NT2/D1 (cell line): ENCODE data around the gene AOPEP.

Experiments used
- DNase-seq: peaks from one replicate; pipeline ENCODE4 v3.0.0-alpha.2; 2011; ENCODE audit warnings: low read depth, low spot score
- H3K27me3 ChIP-seq: 2 replicates; pipeline ENCODE4 v1.6.0; 2011; ENCODE audit warnings: mild to moderate bottlenecking; ENCODE audit not compliant: insufficient read length, insufficient read depth
- H3K36me3 ChIP-seq: 2 replicates; pipeline ENCODE4 v1.6.1; 2011; ENCODE audit warnings: mild to moderate bottlenecking, low read length, mixed read lengths; ENCODE audit not compliant: insufficient read depth, insufficient read length
- H3K4me1 ChIP-seq: 2 replicates; pipeline ENCODE4 v1.5.1; 2011; ENCODE audit not compliant: insufficient read depth, insufficient read length
- H3K4me3 ChIP-seq: 2 replicates; pipeline ENCODE4 v1.5.1; 2011; ENCODE audit warnings: low read depth; ENCODE audit not compliant: insufficient read length
- H3K9ac ChIP-seq: 2 replicates; pipeline ENCODE4 v1.6.0; 2011; ENCODE audit warnings: low read depth; ENCODE audit not compliant: insufficient read length
- H3K9me3 ChIP-seq: 2 replicates; pipeline ENCODE4 v1.5.1; 2011; ENCODE audit warnings: mild to moderate bottlenecking, low read length; ENCODE audit not compliant: insufficient read depth
- SUZ12 ChIP-seq: IDR thresholded peaks from 2 replicates; pipeline ENCODE4 v1.6.1; 2011; ENCODE audit not compliant: insufficient read length, insufficient read depth; ENCODE audit errors: extremely low read depth
- YY1 ChIP-seq: IDR thresholded peaks from 2 replicates; pipeline ENCODE4 v1.6.1; 2011; ENCODE audit not compliant: insufficient read length, insufficient read depth
- ZNF274 ChIP-seq: IDR thresholded peaks from 2 replicates; pipeline ENCODE4 v1.6.1; 2011; ENCODE audit warnings: mild to moderate bottlenecking, low read depth, low read length

The AOPEP gene

DNA sequence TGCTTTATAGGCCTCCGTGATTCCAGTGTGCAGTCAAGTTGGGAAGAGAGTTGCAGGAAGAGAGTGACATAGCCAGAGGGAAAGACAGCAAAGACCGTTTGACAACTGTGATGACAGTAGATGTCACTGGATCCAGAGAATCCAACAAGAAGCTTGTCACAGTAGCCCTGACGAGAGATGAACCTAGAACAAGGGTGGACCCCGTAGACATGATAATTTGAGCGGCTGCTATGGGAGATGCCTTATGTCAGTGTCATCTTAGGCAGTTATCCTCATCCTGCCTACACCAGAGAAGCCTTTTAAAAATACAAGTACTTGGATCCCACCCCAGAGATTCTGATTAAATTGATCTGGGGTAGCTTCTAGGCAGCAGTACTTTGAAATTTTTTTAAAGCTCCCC, 125.4 kb downstream of the AOPEP start:
- Histone ChIP-seq H3K9me3 (no peaks in the 10 kb centered on the region), H3K27me3 (no peaks in the 10 kb centered on the region), H3K9ac (no peak overlapping the region), H3K36me3 (no peaks in the 10 kb centered on the region), H3K4me1 (no peaks in the 10 kb centered on the region), H3K4me3 (no peak overlapping the region)
- DNase-seq = no peak
- no peak for TF ChIP-seq ZNF274
- no peak for TF ChIP-seq YY1
- no peak for TF ChIP-seq SUZ12

DNA sequence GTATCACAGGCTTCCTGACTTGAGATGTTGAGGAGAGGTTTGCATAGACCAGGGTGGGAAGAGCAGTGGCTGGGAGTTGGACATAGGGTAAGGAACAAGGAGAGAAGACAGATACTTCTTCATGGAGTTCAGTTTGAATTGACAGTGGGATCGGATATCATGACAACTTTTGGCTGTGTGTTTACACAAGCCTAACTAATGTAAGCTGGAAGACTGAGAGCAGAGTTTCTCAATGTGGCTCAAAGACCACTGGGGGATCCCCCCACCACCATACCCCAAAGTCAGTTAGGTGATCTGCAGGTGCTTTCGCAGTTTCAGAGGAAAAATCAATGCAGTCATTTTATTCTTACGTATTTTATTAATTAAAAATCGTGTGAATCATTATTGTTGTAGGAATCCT, 125.9 kb downstream of the AOPEP start:
- H3K27me3 ChIP-seq = no peaks in the 10 kb centered on the region
- no peak overlapping the region for H3K9ac ChIP-seq
- TF ChIP-seq YY1 (no peak), SUZ12 (no peak), ZNF274 (no peak)
- no peaks in the 10 kb centered on the region for H3K36me3 ChIP-seq
- no peaks in the 10 kb centered on the region for H3K9me3 ChIP-seq
- no peak for DNase-seq
- H3K4me1 ChIP-seq = no peaks in the 10 kb centered on the region
- no peak overlapping the region for H3K4me3 ChIP-seq

DNA sequence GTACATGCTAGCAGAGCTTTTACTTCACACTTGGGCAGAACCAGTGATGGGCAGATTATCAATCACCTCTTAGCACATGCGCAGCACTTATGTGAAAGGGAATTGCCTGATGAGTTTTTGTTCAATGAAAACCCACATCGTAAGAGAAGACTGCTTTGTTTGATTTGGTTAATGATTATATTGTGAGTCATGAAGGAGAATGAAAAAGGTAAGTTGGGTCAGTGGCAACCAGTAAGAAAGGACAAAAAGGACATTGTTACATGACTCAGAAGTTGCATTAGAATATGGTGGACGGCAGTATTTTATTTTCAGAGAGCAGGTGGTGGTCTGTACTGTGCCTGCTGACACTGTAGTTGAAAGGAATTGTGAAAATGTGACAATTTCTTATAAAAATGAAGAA, 127.4 kb downstream of the AOPEP start:
- no peaks in the 10 kb centered on the region for H3K4me1 ChIP-seq
- TF ChIP-seq SUZ12 (no peak), YY1 (no peak), ZNF274 (no peak)
- no peaks in the 10 kb centered on the region for H3K9me3 ChIP-seq
- H3K27me3 ChIP-seq = no peaks in the 10 kb centered on the region
- no peak overlapping the region for H3K4me3 ChIP-seq
- H3K9ac ChIP-seq = no peak overlapping the region
- DNase-seq = no peak
- no peaks in the 10 kb centered on the region for H3K36me3 ChIP-seq

DNA sequence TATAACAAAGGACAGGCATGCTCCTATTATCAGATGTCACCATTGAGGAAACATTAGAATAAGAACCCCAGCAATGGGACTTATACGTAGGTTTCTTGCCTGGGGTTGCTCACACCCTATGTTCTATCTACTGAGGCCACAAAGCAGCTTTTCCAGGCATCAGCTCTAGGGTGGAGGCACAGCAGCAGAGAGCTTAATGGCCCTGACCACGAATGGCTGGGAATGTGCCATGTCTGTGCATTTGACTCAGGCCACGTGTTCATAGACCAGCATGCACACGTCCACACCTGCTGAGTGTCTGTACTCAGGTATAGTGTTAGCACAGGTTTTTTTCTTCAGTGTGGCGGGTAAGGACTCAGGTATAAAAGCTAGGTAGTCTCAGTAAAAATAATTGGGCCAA, 129.4 kb downstream of the AOPEP start:
- no peaks in the 10 kb centered on the region for H3K9me3 ChIP-seq
- H3K27me3 ChIP-seq = no peaks in the 10 kb centered on the region
- H3K36me3 ChIP-seq = no peaks in the 10 kb centered on the region
- H3K4me1 ChIP-seq = no peaks in the 10 kb centered on the region
- H3K9ac ChIP-seq = no peak overlapping the region
- no peak overlapping the region for H3K4me3 ChIP-seq
- DNase-seq = no peak
- no peak for TF ChIP-seq ZNF274
- no peak for TF ChIP-seq SUZ12
- no peak for TF ChIP-seq YY1

DNA sequence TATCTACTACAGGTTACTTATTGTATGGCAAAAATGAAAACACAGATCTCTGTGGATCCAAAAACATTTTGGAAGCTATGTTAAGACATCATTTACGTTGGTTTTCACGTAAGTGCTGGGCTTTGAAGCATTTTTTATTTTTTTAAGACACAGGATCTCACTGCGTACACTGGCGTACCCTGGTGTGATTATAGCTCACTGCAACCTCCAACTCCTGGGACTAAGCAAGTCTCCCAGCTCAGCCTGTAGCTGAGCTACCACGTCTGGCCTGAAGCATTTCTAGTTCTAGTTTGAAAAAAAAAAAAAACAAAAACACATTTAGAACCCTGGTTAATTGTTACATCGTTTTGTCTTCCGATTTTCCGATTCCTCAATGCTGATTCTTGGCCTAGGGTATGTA, 131.3 kb downstream of the AOPEP start:
- Histone ChIP-seq H3K9me3 (no peaks in the 10 kb centered on the region), H3K9ac (no peak overlapping the region), H3K36me3 (no peaks in the 10 kb centered on the region), H3K27me3 (no peaks in the 10 kb centered on the region), H3K4me3 (no peak overlapping the region), H3K4me1 (peaks cover 1% of the 10 kb centered on the region)
- no peak for DNase-seq
- TF ChIP-seq SUZ12 (no peak), YY1 (no peak), ZNF274 (no peak)

DNA sequence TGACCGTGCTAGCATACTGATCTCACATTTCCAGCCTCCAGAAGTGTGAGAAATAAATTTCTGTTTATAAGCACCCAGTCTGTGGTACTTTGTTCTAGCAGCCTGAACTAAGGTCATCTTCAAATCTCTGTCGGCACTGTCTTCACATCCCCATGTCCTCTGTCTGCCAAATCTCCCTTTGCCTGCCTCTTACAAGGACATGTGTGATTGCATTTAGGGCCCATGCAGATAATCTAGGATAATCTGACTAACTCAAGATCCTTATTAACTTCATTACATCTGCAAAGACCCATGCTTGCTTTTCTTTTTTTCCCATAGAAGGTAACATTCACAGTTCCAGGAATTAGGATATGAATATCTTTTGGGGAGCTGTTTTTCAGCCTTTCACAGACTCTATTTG, 132.7 kb downstream of the AOPEP start:
- no peaks in the 10 kb centered on the region for H3K27me3 ChIP-seq
- no peak overlapping the region for H3K4me3 ChIP-seq
- H3K9me3 ChIP-seq = no peaks in the 10 kb centered on the region
- no peaks in the 10 kb centered on the region for H3K36me3 ChIP-seq
- no peak overlapping the region for H3K9ac ChIP-seq
- H3K4me1 ChIP-seq = peaks cover 1% of the 10 kb centered on the region
- TF ChIP-seq ZNF274 (no peak), SUZ12 (no peak), YY1 (no peak)
- DNase-seq = no peak

DNA sequence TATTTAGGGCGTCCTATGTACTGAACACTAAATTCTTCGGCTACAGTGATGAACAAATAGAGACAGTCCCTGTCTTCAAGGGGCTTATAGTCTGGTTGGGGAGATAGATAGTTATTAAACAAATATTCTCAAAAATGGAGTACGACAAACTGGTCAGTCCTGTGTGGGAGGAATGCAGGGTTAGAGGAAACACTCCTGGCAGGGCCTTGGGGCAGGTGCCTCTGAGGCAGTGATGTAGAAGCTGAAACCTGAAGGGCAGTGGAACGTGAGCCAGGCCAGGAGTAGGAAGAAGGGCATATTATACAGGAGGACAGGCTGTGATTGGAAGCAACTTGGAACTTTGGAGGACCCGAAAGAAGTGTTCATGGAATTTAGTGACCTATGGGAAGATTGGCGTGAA, 133.4 kb downstream of the AOPEP start:
- no peaks in the 10 kb centered on the region for H3K36me3 ChIP-seq
- peaks cover 1% of the 10 kb centered on the region for H3K4me1 ChIP-seq
- H3K9ac ChIP-seq = no peak overlapping the region
- TF ChIP-seq SUZ12 = no peak
- no peak for TF ChIP-seq ZNF274
- TF ChIP-seq YY1 = no peak
- no peak overlapping the region for H3K4me3 ChIP-seq
- no peaks in the 10 kb centered on the region for H3K9me3 ChIP-seq
- no peaks in the 10 kb centered on the region for H3K27me3 ChIP-seq
- no peak for DNase-seq
